K562 (cell line): ENCODE data around the gene MAP3K14. TPM values are rescaled to one million over a fixed set of nuclear protein-coding genes. Genes with fewer than 3 reads are reported as not detected.

Experiments
- ATF7 ChIP-seq: fragments of 450-650 bp; IDR thresholded peaks from 2 replicates; pipeline ENCODE4 v1.7.1; 2014; ENCODE audit warnings: mild to moderate bottlenecking, moderate library complexity
- EP300 ChIP-seq: IDR thresholded peaks from 2 replicates; pipeline ENCODE4 v1.6.1; 2012; ENCODE audit warnings: low read length, improper control_type of control experiment
- HLTF ChIP-seq: fragments of 450-650 bp; IDR thresholded peaks from 2 replicates; pipeline ENCODE4 v1.6.1; 2016
- NFXL1 ChIP-seq: fragments of 450-650 bp; formaldehyde crosslinking; IDR thresholded peaks from 2 replicates; pipeline ENCODE4 v1.4.0; 2021; ENCODE audit warnings: mild to moderate bottlenecking
- POU5F1 ChIP-seq: fragments of 150-350 bp; IDR thresholded peaks from 2 replicates; pipeline ENCODE4 v1.6.1; 2014; ENCODE audit warnings: borderline replicate concordance, low read length, low read depth, mild to moderate bottlenecking; ENCODE audit not compliant: partially characterized antibody
- RUNX1 ChIP-seq: sonication (generic); IDR thresholded peaks from 2 replicates; pipeline ENCODE4 v1.6.1; 2016; ENCODE audit warnings: antibody characterized with exemption, low read depth
- TAF1 ChIP-seq: IDR thresholded peaks from 2 replicates; pipeline ENCODE4 v1.6.1; 2011; ENCODE audit warnings: mild to moderate bottlenecking, low read length, moderate library complexity; ENCODE audit not compliant: insufficient read depth, control insufficient read depth, severe bottlenecking; ENCODE audit errors: extremely low read depth
- ZNF253 ChIP-seq: fragments of 250-450 bp; sonication (Bioruptor Pico); conservative IDR thresholded peaks from 2 replicates; pipeline ENCODE4 v1.6.1; 2021; ENCODE audit warnings: mild to moderate bottlenecking
- polyA plus RNA-seq, 8 experiments: library from polyadenylated mRNA; depleted of rRNA in 4 of 8; stranded (reverse) in 5 of 8; unstranded in 3 of 8; fragments of >200 nt; fragmentation: Nextera tagmentation in 2 of 8; fragmentation: Illumina TruSeq in 1 of 8; extraction: Ambion mirVana in 2 of 8; extraction: Trizol in 1 of 8; gene quantifications; 2 replicates each; pipeline versions ENCODE4 v1.2.1 to v1.2.3, GENCODE V29; 2011 to 2014; ENCODE audit warnings: inconsistent platforms in 1 of 8, missing spikeins in 1 of 8
- total RNA-seq, 7 experiments: library from RNA; depleted of rRNA in 6 of 7; stranded (reverse); fragments of >200 nt in 6 of 7; fragmentation: Illumina TruSeq in 2 of 7; extraction: Trizol in 2 of 7; gene quantifications; 2 replicates each; pipeline versions ENCODE4 v1.2.1 to v1.2.3, GENCODE V29; 2011 to 2021; ENCODE audit warnings: low replicate concordance in 1 of 7
- TF ChIP-seq, protein P1 (sequence below): fragments of 250-450 bp; sonication (Bioruptor Pico); IDR thresholded peaks from 2 replicates; pipeline ENCODE4 v1.8.0; 2021; ENCODE audit warnings: mild to moderate bottlenecking, moderate library complexity
- TF ChIP-seq, protein P2 (sequence below): fragments of 450-650 bp; IDR thresholded peaks from 2 replicates; pipeline ENCODE4 v1.6.1; 2016; ENCODE audit warnings: mild to moderate bottlenecking, moderate library complexity

MAP3K14 gene
- total and polyA plus RNA-seq, 9 of the 15 experiments (the other 6 are each of a cell fraction or from before 2014, with no cell fraction given): 0.45 to 8.7 (median 3.2) TPM

GRCh38 chr17:45293413-45294211 is 23.2 kb downstream of the MAP3K14 start (continued):
- TF ChIP-seq EP300 (no peak), ZNF253 (CRISPR knock-in tag) (no peak), TAF1 (no peak), ATF7 (no peak), NFXL1 (CRISPR knock-in tag) (no peak), HLTF (0 out of 2 replicates have a peak, but pooled peaks have one; percentile 23), POU5F1 (no peak), RUNX1 (no peak)
- TF ChIP-seq, protein P1, sequence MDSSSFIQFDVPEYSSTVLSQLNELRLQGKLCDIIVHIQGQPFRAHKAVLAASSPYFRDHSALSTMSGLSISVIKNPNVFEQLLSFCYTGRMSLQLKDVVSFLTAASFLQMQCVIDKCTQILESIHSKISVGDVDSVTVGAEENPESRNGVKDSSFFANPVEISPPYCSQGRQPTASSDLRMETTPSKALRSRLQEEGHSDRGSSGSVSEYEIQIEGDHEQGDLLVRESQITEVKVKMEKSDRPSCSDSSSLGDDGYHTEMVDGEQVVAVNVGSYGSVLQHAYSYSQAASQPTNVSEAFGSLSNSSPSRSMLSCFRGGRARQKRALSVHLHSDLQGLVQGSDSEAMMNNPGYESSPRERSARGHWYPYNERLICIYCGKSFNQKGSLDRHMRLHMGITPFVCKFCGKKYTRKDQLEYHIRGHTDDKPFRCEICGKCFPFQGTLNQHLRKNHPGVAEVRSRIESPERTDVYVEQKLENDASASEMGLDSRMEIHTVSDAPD (CRISPR knock-in tag): no peak
- TF ChIP-seq, protein P2, sequence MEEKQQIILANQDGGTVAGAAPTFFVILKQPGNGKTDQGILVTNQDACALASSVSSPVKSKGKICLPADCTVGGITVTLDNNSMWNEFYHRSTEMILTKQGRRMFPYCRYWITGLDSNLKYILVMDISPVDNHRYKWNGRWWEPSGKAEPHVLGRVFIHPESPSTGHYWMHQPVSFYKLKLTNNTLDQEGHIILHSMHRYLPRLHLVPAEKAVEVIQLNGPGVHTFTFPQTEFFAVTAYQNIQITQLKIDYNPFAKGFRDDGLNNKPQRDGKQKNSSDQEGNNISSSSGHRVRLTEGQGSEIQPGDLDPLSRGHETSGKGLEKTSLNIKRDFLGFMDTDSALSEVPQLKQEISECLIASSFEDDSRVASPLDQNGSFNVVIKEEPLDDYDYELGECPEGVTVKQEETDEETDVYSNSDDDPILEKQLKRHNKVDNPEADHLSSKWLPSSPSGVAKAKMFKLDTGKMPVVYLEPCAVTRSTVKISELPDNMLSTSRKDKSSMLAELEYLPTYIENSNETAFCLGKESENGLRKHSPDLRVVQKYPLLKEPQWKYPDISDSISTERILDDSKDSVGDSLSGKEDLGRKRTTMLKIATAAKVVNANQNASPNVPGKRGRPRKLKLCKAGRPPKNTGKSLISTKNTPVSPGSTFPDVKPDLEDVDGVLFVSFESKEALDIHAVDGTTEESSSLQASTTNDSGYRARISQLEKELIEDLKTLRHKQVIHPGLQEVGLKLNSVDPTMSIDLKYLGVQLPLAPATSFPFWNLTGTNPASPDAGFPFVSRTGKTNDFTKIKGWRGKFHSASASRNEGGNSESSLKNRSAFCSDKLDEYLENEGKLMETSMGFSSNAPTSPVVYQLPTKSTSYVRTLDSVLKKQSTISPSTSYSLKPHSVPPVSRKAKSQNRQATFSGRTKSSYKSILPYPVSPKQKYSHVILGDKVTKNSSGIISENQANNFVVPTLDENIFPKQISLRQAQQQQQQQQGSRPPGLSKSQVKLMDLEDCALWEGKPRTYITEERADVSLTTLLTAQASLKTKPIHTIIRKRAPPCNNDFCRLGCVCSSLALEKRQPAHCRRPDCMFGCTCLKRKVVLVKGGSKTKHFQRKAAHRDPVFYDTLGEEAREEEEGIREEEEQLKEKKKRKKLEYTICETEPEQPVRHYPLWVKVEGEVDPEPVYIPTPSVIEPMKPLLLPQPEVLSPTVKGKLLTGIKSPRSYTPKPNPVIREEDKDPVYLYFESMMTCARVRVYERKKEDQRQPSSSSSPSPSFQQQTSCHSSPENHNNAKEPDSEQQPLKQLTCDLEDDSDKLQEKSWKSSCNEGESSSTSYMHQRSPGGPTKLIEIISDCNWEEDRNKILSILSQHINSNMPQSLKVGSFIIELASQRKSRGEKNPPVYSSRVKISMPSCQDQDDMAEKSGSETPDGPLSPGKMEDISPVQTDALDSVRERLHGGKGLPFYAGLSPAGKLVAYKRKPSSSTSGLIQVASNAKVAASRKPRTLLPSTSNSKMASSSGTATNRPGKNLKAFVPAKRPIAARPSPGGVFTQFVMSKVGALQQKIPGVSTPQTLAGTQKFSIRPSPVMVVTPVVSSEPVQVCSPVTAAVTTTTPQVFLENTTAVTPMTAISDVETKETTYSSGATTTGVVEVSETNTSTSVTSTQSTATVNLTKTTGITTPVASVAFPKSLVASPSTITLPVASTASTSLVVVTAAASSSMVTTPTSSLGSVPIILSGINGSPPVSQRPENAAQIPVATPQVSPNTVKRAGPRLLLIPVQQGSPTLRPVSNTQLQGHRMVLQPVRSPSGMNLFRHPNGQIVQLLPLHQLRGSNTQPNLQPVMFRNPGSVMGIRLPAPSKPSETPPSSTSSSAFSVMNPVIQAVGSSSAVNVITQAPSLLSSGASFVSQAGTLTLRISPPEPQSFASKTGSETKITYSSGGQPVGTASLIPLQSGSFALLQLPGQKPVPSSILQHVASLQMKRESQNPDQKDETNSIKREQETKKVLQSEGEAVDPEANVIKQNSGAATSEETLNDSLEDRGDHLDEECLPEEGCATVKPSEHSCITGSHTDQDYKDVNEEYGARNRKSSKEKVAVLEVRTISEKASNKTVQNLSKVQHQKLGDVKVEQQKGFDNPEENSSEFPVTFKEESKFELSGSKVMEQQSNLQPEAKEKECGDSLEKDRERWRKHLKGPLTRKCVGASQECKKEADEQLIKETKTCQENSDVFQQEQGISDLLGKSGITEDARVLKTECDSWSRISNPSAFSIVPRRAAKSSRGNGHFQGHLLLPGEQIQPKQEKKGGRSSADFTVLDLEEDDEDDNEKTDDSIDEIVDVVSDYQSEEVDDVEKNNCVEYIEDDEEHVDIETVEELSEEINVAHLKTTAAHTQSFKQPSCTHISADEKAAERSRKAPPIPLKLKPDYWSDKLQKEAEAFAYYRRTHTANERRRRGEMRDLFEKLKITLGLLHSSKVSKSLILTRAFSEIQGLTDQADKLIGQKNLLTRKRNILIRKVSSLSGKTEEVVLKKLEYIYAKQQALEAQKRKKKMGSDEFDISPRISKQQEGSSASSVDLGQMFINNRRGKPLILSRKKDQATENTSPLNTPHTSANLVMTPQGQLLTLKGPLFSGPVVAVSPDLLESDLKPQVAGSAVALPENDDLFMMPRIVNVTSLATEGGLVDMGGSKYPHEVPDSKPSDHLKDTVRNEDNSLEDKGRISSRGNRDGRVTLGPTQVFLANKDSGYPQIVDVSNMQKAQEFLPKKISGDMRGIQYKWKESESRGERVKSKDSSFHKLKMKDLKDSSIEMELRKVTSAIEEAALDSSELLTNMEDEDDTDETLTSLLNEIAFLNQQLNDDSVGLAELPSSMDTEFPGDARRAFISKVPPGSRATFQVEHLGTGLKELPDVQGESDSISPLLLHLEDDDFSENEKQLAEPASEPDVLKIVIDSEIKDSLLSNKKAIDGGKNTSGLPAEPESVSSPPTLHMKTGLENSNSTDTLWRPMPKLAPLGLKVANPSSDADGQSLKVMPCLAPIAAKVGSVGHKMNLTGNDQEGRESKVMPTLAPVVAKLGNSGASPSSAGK: no peak
